A673 (cell line): ENCODE results near the gene CARD9. TPM values are rescaled to one million over a fixed set of nuclear protein-coding genes. Genes with fewer than 3 reads are reported as not detected.

Experiments
- BruUV-seq: library from RNA; stranded (reverse); fragments of 400-500 nt; replicated peaks from 2 replicates; lab custom pipeline; 2021; lab: Mats Ljungman, UMichigan
- CTCF ChIA-PET: fragments of 300-600 bp; sonication (Branson Sonifier 250); formaldehyde crosslinking; loops from one replicate; lab custom pipeline; 2022; ENCODE audit warnings: antibody characterized with exemption; lab: Charles Lee
- POLR2A ChIA-PET: fragments of 300-600 bp; sonication (Branson Sonifier 250); formaldehyde crosslinking; loops from one replicate; lab custom pipeline; 2022; ENCODE audit warnings: antibody characterized with exemption; ENCODE audit not compliant: low non-redundant PET; lab: Charles Lee
- DNase-seq: peaks from one replicate; pipeline ENCODE4 v3.0.0-alpha.2; 2015; ENCODE audit warnings: low spot score
- H3K27ac ChIP-seq: fragments of 200-600 bp; sonication (generic); 2 replicates; pipeline ENCODE4 v1.5.1; 2016; ENCODE audit warnings: mixed run types, low read depth, mild to moderate bottlenecking, mixed read lengths, antibody characterized with exemption, low read length; ENCODE audit not compliant: poor library complexity, severe bottlenecking
- H3K27me3 ChIP-seq: fragments of 200-600 bp; sonication (generic); replicated peaks from 2 replicates; pipeline ENCODE4 v1.6.1; 2017; ENCODE audit warnings: mixed run types, low read depth, mild to moderate bottlenecking, mixed read lengths, antibody characterized with exemption, low read length; ENCODE audit not compliant: insufficient read depth, poor library complexity
- H3K36me3 ChIP-seq: fragments of 200-600 bp; sonication (generic); 2 replicates; pipeline ENCODE4 v1.6.1; 2016; ENCODE audit warnings: mixed run types, mild to moderate bottlenecking, mixed read lengths, antibody characterized with exemption, low read length; ENCODE audit not compliant: insufficient read depth, poor library complexity, severe bottlenecking
- H3K4me1 ChIP-seq: fragments of 200-600 bp; sonication (generic); 2 replicates; pipeline ENCODE4 v1.6.1; 2017; ENCODE audit warnings: mixed run types, mild to moderate bottlenecking, mixed read lengths, antibody characterized with exemption, low read length; ENCODE audit not compliant: insufficient read depth, poor library complexity, severe bottlenecking
- H3K4me3 ChIP-seq: fragments of 200-600 bp; sonication (generic); 2 replicates; pipeline ENCODE4 v1.5.1; 2016; ENCODE audit warnings: low read depth, mixed run types, mild to moderate bottlenecking, mixed read lengths, low read length; ENCODE audit not compliant: poor library complexity, severe bottlenecking
- H3K9me3 ChIP-seq: fragments of 200-600 bp; sonication (generic); 2 replicates; pipeline ENCODE4 v1.6.1; 2016; ENCODE audit warnings: mixed run types, low read depth, mild to moderate bottlenecking, mixed read lengths, antibody characterized with exemption, low read length; ENCODE audit not compliant: poor library complexity, severe bottlenecking
- CTCF ChIP-seq: fragments of 300-800, 200-600 bp; sonication (generic); conservative IDR thresholded peaks from 2 replicates; pipeline ENCODE4 v1.5.1; 2017; ENCODE audit warnings: low read depth, mild to moderate bottlenecking, antibody characterized with exemption, low read length, moderate library complexity, mixed read lengths
- EZH2 ChIP-seq: fragments of 200-600 bp; sonication (generic); IDR thresholded peaks from 2 replicates; pipeline ENCODE4 v1.6.1; 2017; ENCODE audit warnings: borderline replicate concordance, low read depth, mild to moderate bottlenecking, mixed read lengths, antibody characterized with exemption, low read length; ENCODE audit not compliant: poor library complexity, severe bottlenecking
- intact Hi-C: fragments of 100-400 bp; cut with micrococcal nuclease; formaldehyde crosslinking; loops from one replicate; pipeline ENCODE4 v1.10.0; 2022; ENCODE audit not compliant: unreplicated experiment
- total RNA-seq: library from RNA; stranded (reverse); gene quantifications from 2 replicates; pipeline ENCODE4 v1.2.3, GENCODE V29; 2021

The CARD9 gene
- total RNA-seq, 1 experiment from 2014 or later: 5.4 TPM

- Histone ChIP-seq H3K9me3 (no peaks in the 10 kb centered on the region), H3K36me3 (peaks cover 55% of the 10 kb centered on the region), H3K4me3 (peak within 1 kb of the TSS; percentile 96), H3K27ac (peak within 1 kb of the TSS; percentile 75), H3K27me3 (no peaks in the 10 kb centered on the region), H3K4me1 (peaks cover 9% of the 10 kb centered on the region)
- TF ChIP-seq EZH2 (no peak), CTCF (peak; percentile 83)
- intact Hi-C loops: no loop called here
- peak; percentile 93 for DNase-seq
- POLR2A ChIA-PET: no interaction called here
- CTCF ChIA-PET: interaction anchor here (1.1 kb wide), 1 partner anchor 30 kb away, joined by 3 read pairs; no protein-coding TSS in a partner anchor
- BruUV-seq: no TSS peak
These were observed 26.8 kb upstream of the CARD9 start, which contains the start of gene SNAPC4 for GRCh38 chr9:136400038-136400834. TSS of gene SNAPC4 (minus strand) at chr9:136400170. CDS start at chr9:136398428, 1,742 bp downstream.

GRCh38 chr9:136399176-136400037 lies 25.9 kb upstream of the CARD9 start:
- Histone ChIP-seq H3K36me3 (peaks cover 53% of the 10 kb centered on the region), H3K27me3 (no peaks in the 10 kb centered on the region), H3K27ac (peak overlapping the region; percentile 75), H3K4me1 (peaks cover 9% of the 10 kb centered on the region), H3K4me3 (peak overlapping the region; percentile 96), H3K9me3 (no peaks in the 10 kb centered on the region)
- ChIA-PET CTCF (no interaction called here), POLR2A (no interaction called here)
- no peak for TF ChIP-seq CTCF
- no peak for TF ChIP-seq EZH2
- no peak for DNase-seq
- intact Hi-C loops: no loop called here
- BruUV-seq: no TSS peak

GRCh38 chr9:136398286-136398685 lies 24.8 kb upstream of the CARD9 start:
- intact Hi-C loops: no loop called here
- H3K27ac ChIP-seq: peak overlapping the region; percentile 75
- no peaks in the 10 kb centered on the region for H3K9me3 ChIP-seq
- ChIA-PET CTCF (no interaction called here), POLR2A (no interaction called here)
- no peaks in the 10 kb centered on the region for H3K27me3 ChIP-seq
- TF ChIP-seq EZH2: no peak
- TF ChIP-seq CTCF: no peak
- H3K4me3 ChIP-seq: peak overlapping the region; percentile 96
- DNase-seq: no peak
- H3K36me3 ChIP-seq: peaks cover 53% of the 10 kb centered on the region
- H3K4me1 ChIP-seq: peaks cover 9% of the 10 kb centered on the region
- no TSS peak for BruUV-seq
